HG03135 (cell line): ENCODE data around the gene SH3PXD2A.
"Not testable (repeated sequence)": the region's sequence is repeated elsewhere in the genome, so short reads cannot be mapped to it uniquely, and the experiment has no call there.

Source experiments
- ATAC-seq: cut with Tn5 transposase; IDR thresholded peaks from one replicate; pipeline ENCODE4 v1.9.1; 2021; ENCODE audit warnings: mild to moderate bottlenecking, moderate library complexity; ENCODE audit not compliant: unreplicated experiment

SH3PXD2A gene

DNA sequence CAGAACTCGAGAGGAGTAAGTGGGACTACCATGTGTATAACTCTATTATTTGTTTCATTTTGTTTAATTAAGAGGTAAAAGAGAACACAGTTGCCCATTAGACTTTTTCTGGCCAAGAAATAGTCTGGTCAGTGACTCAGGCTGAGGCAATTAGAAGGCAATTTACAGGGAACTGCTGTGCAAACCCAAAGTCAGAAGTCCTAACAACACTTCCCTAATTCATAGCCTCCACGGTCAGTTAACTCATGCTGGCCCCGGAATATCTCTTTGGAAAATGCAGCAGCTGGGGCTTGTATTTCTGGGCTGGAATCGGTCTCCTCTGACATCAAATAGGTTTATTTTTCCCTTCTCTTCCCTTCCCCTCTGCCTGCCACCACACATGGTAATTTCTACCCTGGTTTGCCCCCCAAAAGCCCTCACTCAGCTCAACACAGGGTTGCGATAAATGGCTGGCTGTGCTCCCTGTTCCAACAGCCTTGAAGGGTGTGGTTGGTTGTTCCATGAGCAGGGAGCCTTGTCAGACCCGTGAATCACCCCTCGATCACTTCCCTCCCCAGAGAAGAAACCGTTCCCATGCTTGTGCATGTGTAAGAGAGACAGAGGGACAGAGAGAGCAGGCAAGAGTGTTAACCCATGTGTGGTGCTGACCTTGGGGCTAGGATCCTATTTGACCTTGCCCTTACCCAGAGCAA, 5.3 kb downstream of the SH3PXD2A start:
- no peak for ATAC-seq

DNA sequence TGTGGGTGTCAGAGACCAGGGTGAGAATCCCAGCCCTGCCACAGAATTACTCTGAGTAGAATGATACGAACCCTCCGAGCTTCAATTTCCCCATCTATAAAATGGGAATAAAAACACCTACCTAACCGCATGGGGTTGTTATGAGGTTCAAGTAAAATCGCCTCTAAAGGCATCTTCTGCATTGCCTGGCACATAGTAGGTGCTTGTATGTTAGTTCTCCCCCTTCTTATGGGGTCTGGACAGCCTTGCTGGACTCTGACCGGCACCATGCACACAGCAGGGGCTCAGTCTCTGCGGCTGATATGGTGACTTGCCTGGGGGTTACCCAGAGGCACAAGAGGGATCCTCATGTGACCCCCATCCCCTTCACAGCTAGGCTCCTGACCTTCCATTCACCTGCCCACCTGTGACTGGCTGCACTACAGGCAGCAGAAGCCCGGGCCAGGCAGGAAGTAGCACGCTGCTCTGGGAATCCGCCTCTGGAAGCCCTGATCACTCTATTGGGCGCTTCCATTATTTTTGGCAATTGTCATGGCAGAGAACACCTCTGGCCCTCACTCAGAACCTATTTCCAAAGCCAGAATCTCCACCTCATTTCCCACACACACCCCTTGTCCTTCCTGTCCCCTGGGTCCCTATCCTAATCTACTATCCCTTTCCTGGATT, 6.0 kb downstream of the SH3PXD2A start:
- ATAC-seq = no peak

DNA sequence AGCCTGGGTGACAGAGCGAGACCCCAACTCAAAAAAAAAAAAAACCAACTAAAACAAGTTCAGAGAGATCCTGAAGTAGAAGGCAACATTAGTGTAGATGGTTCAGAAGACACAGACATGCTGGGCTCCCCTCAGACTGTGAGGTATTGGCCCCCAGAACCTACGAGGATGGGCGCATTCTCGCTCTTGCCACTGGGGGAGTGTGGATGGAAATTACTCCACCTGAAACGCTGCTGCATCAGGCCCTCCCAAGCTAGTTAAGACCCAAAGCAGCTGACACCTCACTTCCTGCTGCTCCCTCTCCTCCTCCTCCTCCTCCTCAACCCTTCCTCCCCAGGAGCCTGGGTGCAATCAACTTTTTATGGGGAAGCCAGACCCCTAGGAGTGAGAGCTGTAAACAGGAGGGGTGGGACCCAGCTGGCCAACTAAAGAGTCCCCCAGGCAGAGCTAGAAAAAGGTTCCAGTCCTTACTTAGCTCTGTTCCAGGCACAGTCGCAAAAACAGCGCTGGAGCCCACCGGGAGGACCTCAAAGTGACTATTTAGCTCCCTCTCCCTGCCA, 7.4 kb downstream of the SH3PXD2A start:
- ATAC-seq = no peak

DNA sequence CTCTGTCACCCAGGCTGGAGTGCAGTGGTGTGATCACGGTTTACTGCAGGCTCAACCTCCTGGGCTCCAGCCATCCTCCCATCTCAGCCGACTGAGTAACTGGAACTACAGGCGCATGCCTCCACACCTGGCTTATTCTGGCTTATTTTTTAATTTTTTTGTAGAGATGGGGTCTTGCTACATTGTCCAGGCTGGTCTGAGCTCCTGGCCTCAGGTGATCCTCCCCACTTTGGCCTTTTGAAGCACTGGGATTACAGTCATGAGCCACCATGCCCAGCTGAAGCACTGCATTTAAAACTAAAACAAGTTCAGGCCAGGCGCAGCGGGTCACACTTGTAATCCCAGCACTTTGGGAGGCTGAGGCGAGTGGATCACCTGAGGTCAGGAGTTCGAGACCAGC, 8.0 kb downstream of the SH3PXD2A start:
- no peak for ATAC-seq

DNA sequence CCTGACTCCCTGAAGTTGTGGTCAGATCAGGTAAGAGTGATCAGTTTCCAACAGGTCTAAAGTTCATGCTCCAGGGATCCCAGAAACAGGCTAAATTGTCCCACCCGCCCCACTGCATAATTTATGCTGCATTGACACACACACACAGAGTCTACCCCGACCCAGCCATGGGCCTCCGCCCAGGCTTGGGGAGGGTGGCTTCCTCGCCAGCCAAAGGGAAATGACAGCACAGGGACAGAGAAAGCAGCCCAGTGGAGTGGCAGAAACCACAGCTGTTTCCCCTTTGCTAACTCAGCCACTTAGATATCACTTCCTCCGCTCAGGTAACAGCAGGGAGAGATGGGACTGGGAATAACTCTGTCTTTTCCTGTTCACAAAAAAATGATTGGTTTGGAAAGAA, 9.4 kb downstream of the SH3PXD2A start:
- peak; percentile 73 for ATAC-seq

- not testable (repeated sequence) for ATAC-seq
Observed at GRCh38 chr10:103845346-103845745, 10.0 kb downstream of the SH3PXD2A start.

DNA sequence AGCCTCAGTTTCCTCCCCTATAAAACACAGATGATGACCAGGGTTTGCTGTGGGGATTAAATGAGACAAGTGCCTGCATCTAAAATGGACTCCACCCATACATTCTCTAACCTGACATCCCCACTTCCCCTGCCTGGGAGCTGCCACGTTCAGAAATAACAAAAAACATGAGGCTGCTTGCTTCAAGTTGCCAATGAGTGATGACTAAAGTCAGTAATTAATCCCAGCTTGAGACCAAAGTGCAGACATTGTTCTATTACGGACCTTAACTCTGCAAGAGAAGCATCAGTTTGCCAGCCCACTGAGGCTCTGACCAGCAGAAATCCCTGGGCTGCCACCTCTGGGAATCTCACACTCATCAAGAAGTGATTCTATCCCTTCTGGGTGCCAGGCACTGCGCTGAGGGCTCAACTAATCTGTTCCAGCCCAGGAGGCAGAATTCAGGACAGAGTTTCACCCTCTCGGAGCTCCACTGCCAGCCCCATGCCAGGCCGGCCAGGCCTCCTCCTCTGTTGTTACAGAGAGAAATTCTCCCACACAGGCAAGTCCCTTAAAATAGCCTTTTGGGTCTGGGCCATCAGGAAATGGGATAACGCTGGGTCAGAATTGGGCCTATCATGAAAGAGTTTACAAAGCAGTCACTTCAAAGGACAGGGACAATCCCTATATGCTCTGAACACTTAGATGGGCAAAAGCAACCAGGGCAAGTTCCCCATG, 11.4 kb downstream of the SH3PXD2A start:
- ATAC-seq = no peak

DNA sequence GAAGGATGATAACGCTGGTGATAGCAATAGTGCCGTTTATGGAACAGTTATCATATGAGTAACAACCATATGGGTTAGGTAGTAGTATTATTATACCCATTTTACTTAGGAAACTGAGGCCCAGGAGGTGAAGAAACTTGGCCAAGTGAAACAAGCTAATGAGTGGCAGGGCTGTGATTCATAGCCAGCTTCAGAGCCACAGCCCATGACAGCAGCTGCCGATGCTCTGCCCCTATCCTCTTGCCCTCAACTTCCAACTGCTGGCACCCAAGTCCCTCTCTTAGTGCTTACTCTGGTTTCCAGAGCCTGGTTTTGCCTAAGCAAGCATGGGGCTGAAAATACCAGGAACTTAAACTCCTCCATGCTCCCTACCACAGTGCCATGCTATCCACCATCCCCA, 12.3 kb downstream of the SH3PXD2A start:
- ATAC-seq = no peak

DNA sequence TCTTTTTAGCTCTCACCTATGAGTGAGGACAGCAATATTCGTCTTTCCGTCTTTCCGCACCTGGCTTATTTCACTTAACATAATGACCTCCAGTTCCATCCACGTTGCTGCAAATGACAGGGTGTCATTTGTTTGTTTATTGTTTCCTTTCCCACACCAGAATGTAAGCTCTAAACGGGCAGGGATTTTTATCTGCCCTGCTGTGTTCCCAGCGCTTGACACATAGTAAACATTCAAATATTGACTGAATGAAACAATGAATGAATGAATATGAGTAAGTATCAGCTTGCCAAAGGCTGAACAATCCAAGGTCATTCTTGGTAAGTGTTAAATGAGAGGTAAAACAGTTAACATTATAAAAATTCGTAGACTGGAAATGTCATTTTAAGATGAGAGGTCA, 12.8 kb downstream of the SH3PXD2A start:
- ATAC-seq = no peak

- ATAC-seq = no peak
Observed at GRCh38 chr10:103841519-103841918, 13.9 kb downstream of the SH3PXD2A start.

DNA sequence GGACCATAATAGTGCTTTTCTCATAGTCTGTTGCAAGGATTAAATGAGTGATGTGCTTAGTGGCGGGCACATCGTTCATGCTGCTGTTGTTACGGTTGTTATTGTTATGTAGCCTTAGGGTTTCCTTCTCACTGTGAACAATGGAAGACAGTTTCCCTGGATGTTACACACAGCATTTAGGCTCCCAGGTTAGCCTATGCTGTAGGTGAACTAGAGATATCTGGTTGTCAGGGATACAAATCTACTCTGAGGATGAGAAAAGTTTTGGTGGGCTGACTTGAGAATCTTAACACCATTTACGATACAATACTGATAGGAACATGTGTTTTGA, 14.7 kb downstream of the SH3PXD2A start:
- no peak for ATAC-seq

DNA sequence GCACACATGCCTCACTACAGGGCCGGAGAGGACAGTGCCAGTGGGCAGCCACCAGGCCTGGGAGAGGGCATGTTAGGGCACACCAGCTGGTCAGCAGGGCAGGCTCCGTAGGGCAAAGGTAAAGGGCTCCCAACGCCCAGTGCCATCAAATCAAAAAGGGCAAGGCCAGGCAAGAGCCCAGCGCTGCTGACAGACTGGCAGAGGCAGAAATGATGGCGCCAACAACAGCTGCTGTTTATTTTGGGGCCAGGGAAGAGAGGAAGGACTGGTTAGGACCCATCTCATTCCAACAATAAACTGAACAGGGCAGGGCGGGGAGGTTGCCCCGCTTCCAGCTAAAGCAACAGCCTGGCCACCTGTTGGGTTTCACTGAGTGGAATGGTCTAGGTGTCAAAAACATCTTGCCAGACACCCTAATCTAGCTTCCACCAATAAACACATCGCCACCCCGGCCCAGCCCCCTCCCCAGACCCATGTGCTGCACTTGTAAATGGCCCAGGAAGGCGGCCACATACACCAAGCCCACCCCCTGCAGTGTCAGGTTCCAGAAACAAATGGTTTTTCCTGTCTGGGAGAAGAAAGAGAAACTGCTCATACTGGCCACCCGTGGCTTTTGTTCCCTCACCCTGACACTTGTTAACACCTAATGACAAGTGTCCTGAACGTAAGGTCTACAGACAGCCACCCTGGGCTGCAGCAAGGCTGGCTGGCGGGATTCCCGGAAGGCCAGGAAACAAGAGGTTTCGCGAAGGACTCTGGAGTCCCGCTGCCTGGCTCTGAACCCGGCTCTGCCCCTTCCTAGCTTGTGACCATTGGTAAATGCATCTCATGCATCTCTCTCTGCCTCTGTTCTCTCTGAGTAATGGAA, 15.3 kb downstream of the SH3PXD2A start:
- no peak for ATAC-seq

GRCh38 chr10:103839519-103839871, 15.9 kb downstream of the SH3PXD2A start:
- no peak for ATAC-seq

DNA sequence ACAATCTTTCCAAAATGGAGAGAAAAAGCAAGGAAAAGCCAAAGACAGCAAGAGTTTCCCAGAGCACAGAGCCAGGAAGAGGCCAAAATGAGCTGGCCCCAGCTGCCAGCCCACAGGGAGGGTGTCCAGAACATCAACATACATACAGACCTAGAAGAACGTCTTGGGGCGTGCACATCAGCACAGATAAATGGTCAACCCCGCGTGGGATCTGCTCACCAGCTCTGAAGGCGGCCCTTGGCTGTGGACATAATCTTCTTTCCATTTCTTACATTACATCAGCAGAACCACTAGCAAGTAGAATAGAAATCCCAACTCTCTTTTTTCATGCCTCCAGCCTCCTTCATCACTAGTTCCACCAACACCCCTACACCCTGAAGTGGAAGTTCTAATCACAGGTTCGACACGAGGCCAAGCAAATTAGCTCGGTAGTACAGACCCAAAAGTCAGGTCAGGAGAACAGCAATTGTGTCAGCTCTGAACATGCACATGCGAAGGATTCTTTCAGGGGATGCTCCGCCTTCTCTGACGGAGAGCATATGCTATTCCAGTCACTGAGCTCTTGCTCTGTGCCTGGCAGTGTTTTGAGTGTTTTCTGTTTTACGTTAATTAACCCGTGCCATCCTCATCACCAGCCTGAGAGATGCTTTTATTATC, 16.4 kb downstream of the SH3PXD2A start:
- ATAC-seq = no peak

- ATAC-seq = no peak
Observed at GRCh38 chr10:103838070-103838395, 17.3 kb downstream of the SH3PXD2A start.

- ATAC-seq = no peak
Observed at GRCh38 chr10:103837370-103838069, 17.9 kb downstream of the SH3PXD2A start.

DNA sequence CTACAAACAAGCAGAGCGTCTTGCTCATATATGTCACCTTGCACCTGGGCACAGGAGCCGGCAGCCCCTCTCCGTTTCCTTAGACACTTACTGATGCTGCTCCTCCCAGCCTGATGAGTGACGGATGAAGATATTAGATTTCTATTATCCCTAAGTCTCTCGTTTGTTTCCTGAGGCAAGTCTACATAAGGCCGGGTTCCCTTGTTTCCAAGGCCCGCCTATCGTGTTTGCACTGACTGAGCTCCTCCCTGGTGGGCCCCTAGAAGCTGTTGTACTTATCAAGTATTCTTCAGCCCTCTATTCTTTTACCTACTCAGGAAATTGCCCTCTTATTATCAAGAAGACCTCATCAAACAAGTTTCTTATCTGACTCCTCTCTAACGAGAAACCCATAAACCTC, 18.5 kb downstream of the SH3PXD2A start:
- no peak for ATAC-seq

DNA sequence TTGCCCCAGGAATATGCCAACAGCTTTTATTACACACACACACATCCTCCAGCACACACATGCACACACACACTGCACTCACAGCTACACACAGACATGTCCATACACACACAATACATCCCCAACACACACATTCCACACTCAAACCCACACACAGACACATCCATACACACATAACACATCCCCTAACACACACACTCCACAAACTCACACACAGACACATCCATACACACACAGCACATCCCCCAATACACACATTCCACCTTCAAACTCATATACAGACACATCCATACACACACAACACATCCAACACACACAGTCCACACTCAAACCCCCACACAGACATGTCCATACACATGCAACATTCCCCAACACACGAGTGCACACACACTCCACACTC, 19.1 kb downstream of the SH3PXD2A start:
- ATAC-seq = no peak

DNA sequence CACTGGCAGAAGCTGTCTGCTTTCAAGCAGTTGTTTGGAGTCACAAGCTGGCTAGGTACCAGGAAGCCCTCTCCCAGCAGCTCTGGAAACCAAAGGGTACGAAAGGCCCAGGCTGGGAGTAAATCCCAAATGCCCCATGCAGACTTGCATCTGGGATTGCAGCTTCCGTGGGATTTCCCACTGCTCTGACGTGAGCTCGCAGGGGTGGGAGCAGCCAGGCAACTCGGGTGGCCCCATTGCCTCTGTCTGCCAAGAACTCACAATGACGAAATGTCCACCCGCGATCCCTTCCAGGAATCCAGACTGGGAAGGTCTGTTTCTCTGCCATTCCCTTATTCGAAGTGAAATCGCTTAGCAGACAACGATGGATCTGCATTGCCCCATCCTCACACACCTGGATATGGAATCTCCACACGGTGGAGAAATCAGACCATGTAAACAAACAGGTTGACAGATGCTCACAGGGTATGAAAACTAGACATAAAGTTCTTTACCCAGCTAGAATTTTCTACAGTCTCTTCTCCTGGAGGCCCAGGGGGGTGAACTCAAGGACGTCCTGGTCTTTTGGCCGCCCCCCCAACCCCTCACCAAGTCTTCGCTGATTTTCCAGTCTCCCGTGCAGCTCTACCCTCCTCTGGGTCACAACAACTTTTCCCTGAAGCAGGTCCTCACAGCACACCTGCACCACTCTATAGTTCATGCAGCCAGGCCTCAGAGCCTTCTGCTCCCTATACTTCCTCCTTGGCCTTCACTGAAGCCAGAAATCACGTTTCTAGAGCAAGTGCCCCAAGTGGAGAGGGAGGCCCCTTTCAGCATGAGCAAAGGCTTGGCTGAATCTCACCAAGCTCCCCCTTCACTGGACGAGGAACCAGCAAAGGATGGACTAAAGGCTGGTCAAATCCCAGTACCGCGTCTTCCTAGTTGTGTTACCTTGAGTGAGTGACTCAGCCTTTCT, 20.0 kb downstream of the SH3PXD2A start:
- no peak for ATAC-seq
